K562 (cell line): ENCODE results near the gene FZD4. TPM values are rescaled to one million over a fixed set of nuclear protein-coding genes. Genes with fewer than 3 reads are reported as not detected.

Source experiments
- BCLAF1 ChIP-seq, 2 experiments: fragments of 450-650 bp in 1 of 2; IDR thresholded peaks; 2 replicates each; pipeline ENCODE4 v1.6.1; 2011 to 2017; ENCODE audit warnings: low read depth in 2 of 2, antibody characterized with exemption in 1 of 2, borderline replicate concordance in 1 of 2, low read length in 1 of 2, mild to moderate bottlenecking in 1 of 2, mixed read lengths in 1 of 2; ENCODE audit not compliant: control insufficient read depth in 1 of 2
- BRD9 ChIP-seq: fragments of 450-650 bp; IDR thresholded peaks from 2 replicates; pipeline ENCODE4 v1.6.1; 2018; ENCODE audit warnings: low read depth; ENCODE audit not compliant: partially characterized antibody
- CBFA2T3 ChIP-seq: fragments of 450-650 bp; IDR thresholded peaks from 2 replicates; pipeline ENCODE4 v1.6.1; 2017
- DACH1 ChIP-seq: fragments of 450-650 bp; IDR thresholded peaks from 2 replicates; pipeline ENCODE4 v1.6.1; 2018; ENCODE audit not compliant: partially characterized antibody
- GATAD2A ChIP-seq: fragments of 450-650 bp; IDR thresholded peaks from 2 replicates; pipeline ENCODE4 v1.6.1; 2017
- GTF2F1 ChIP-seq: IDR thresholded peaks from 2 replicates; pipeline ENCODE4 v1.6.1; 2011; ENCODE audit warnings: low read depth, low read length, improper control_type of control experiment
- KAT2B ChIP-seq: IDR thresholded peaks from one replicate; pipeline ENCODE4 v1.6.1; 2012; ENCODE audit warnings: low read depth, mild to moderate bottlenecking, control low read depth, inconsistent platforms, low read length, moderate library complexity
- ZBTB33 ChIP-seq: sonication (generic); formaldehyde crosslinking; IDR thresholded peaks from 2 replicates; pipeline ENCODE4 v1.8.1; 2023; ENCODE audit warnings: mild to moderate bottlenecking, missing genetic modification reagents
- ZNF140 ChIP-seq: fragments of 250-450 bp; sonication (Bioruptor Pico); IDR thresholded peaks from 2 replicates; pipeline ENCODE4 v1.8.0; 2021; ENCODE audit warnings: moderate library complexity, mild to moderate bottlenecking, inconsistent platforms
- polyA plus RNA-seq, 8 experiments: library from polyadenylated mRNA; depleted of rRNA in 4 of 8; stranded (reverse) in 5 of 8; unstranded in 3 of 8; fragments of >200 nt; fragmentation: Nextera tagmentation in 2 of 8; fragmentation: Illumina TruSeq in 1 of 8; extraction: Ambion mirVana in 2 of 8; extraction: Trizol in 1 of 8; gene quantifications; 2 replicates each; pipeline versions ENCODE4 v1.2.1 to v1.2.3, GENCODE V29; 2011 to 2014; ENCODE audit warnings: inconsistent platforms in 1 of 8, missing spikeins in 1 of 8
- total RNA-seq, 7 experiments: library from RNA; depleted of rRNA in 6 of 7; stranded (reverse); fragments of >200 nt in 6 of 7; fragmentation: Illumina TruSeq in 2 of 7; extraction: Trizol in 2 of 7; gene quantifications; 2 replicates each; pipeline versions ENCODE4 v1.2.1 to v1.2.3, GENCODE V29; 2011 to 2021; ENCODE audit warnings: low replicate concordance in 1 of 7
- TF ChIP-seq, protein P1 (sequence below): fragments of 450-650 bp; IDR thresholded peaks from 2 replicates; pipeline ENCODE4 v1.6.1; 2017; ENCODE audit warnings: mild to moderate bottlenecking, moderate library complexity
- TF ChIP-seq, protein P2 (sequence below): fragments of 250-450 bp; sonication (Bioruptor Pico); IDR thresholded peaks from 2 replicates; pipeline ENCODE4 v1.5.0; 2021
- TF ChIP-seq, protein P3 (sequence below): sonication (generic); formaldehyde crosslinking; IDR thresholded peaks from 2 replicates; pipeline ENCODE4 v1.8.0; 2022; ENCODE audit warnings: mild to moderate bottlenecking, missing genetic modification reagents
- TF ChIP-seq, protein P4 (sequence below): fragments of 450-650 bp; formaldehyde crosslinking; conservative IDR thresholded peaks from 2 replicates; pipeline ENCODE4 v1.4.0; 2022; ENCODE audit warnings: mild to moderate bottlenecking, missing genetic modification characterization

Gene FZD4
- total and polyA plus RNA-seq, 9 of the 15 experiments (the other 6 are each of a cell fraction or from before 2014, with no cell fraction given) = 1.2 to 7.9 (median 5.8) TPM

DNA sequence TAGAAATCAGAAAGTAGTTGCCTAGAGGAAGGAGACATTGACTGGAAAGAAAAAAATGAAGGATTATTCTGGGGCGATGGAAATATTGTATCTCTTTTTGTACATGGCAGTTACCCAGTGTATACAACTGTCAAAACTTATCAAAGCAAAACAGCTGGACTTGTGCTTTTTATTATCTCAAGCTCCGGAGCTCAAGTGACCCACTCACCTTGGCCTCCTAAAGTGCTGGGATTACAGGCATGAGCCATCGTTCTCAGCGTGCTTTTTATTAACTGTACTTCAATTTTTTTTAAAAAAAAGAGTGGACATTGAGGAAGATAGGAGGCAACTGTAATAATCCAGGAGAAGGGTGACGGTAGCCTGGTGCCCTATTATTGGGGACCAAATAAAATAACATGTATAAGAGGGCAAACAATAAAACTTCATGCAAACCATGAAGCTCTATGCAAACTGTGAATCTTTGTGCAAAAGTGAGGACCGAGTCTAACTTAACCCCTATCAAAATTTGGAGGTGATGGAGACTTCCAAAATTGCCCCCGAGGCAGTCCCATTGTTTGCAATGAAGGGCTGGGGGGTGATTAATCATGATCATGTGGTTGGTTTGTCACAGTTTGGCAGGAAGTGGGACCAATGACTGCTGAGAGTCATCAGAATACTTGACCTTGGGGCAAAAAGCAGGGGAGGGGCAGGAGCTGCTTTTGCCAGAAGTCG, 23.5 kb downstream of the FZD4 start (continued):
- TF ChIP-seq, protein P1, sequence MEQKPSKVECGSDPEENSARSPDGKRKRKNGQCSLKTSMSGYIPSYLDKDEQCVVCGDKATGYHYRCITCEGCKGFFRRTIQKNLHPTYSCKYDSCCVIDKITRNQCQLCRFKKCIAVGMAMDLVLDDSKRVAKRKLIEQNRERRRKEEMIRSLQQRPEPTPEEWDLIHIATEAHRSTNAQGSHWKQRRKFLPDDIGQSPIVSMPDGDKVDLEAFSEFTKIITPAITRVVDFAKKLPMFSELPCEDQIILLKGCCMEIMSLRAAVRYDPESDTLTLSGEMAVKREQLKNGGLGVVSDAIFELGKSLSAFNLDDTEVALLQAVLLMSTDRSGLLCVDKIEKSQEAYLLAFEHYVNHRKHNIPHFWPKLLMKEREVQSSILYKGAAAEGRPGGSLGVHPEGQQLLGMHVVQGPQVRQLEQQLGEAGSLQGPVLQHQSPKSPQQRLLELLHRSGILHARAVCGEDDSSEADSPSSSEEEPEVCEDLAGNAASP = no peak
- TF ChIP-seq BRD9 = no peak
- TF ChIP-seq ZNF140 = no peak
- TF ChIP-seq GATAD2A = no peak
- TF ChIP-seq, protein P2, sequence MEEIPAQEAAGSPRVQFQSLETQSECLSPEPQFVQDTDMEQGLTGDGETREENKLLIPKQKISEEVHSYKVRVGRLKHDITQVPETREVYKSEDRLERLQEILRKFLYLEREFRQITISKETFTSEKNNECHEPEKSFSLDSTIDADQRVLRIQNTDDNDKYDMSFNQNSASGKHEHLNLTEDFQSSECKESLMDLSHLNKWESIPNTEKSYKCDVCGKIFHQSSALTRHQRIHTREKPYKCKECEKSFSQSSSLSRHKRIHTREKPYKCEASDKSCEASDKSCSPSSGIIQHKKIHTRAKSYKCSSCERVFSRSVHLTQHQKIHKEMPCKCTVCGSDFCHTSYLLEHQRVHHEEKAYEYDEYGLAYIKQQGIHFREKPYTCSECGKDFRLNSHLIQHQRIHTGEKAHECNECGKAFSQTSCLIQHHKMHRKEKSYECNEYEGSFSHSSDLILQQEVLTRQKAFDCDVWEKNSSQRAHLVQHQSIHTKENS (CRISPR knock-in tag) = no peak
- TF ChIP-seq, protein P3, sequence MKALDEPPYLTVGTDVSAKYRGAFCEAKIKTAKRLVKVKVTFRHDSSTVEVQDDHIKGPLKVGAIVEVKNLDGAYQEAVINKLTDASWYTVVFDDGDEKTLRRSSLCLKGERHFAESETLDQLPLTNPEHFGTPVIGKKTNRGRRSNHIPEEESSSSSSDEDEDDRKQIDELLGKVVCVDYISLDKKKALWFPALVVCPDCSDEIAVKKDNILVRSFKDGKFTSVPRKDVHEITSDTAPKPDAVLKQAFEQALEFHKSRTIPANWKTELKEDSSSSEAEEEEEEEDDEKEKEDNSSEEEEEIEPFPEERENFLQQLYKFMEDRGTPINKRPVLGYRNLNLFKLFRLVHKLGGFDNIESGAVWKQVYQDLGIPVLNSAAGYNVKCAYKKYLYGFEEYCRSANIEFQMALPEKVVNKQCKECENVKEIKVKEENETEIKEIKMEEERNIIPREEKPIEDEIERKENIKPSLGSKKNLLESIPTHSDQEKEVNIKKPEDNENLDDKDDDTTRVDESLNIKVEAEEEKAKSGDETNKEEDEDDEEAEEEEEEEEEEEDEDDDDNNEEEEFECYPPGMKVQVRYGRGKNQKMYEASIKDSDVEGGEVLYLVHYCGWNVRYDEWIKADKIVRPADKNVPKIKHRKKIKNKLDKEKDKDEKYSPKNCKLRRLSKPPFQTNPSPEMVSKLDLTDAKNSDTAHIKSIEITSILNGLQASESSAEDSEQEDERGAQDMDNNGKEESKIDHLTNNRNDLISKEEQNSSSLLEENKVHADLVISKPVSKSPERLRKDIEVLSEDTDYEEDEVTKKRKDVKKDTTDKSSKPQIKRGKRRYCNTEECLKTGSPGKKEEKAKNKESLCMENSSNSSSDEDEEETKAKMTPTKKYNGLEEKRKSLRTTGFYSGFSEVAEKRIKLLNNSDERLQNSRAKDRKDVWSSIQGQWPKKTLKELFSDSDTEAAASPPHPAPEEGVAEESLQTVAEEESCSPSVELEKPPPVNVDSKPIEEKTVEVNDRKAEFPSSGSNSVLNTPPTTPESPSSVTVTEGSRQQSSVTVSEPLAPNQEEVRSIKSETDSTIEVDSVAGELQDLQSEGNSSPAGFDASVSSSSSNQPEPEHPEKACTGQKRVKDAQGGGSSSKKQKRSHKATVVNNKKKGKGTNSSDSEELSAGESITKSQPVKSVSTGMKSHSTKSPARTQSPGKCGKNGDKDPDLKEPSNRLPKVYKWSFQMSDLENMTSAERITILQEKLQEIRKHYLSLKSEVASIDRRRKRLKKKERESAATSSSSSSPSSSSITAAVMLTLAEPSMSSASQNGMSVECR (CRISPR knock-in tag) = no peak
- TF ChIP-seq BCLAF1 (IDR thresholded peaks at IDR 0.05; ENCODE audit: borderline replicate concordance in 1 of 2, control insufficient read depth in 1 of 2, low read depth in 2 of 2, low read length in 1 of 2) = no peak
- no peak for TF ChIP-seq GTF2F1
- TF ChIP-seq KAT2B = no peak
- TF ChIP-seq, protein P4, sequence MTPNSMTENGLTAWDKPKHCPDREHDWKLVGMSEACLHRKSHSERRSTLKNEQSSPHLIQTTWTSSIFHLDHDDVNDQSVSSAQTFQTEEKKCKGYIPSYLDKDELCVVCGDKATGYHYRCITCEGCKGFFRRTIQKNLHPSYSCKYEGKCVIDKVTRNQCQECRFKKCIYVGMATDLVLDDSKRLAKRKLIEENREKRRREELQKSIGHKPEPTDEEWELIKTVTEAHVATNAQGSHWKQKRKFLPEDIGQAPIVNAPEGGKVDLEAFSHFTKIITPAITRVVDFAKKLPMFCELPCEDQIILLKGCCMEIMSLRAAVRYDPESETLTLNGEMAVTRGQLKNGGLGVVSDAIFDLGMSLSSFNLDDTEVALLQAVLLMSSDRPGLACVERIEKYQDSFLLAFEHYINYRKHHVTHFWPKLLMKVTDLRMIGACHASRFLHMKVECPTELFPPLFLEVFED (CRISPR knock-in tag) = no peak
- TF ChIP-seq CBFA2T3 = peak; percentile 94
- TF ChIP-seq ZBTB33 (CRISPR knock-in tag) = no peak
- peak; percentile 93 for TF ChIP-seq DACH1
